SJCRH30 (cell line): Measurements from ENCODE around the gene NRP1. TPM values are rescaled to one million over a fixed set of nuclear protein-coding genes. Genes with fewer than 3 reads are reported as not detected.

Experiments
- DNase-seq, 2 experiments: peaks; one replicate each; pipeline ENCODE4 v3.0.0-alpha.2; 2015 to 2020
- H3K27ac ChIP-seq: fragments of 250-450 bp; sonication (Bioruptor Pico); 2 replicates; pipeline ENCODE4 v1.5.1; 2020; ENCODE audit warnings: mild to moderate bottlenecking, moderate library complexity
- H3K27me3 ChIP-seq: fragments of 250-450 bp; sonication (Bioruptor Pico); 2 replicates; pipeline ENCODE4 v1.5.1; 2020; ENCODE audit warnings: mild to moderate bottlenecking, moderate library complexity
- H3K36me3 ChIP-seq: fragments of 250-450 bp; sonication (Bioruptor Pico); 2 replicates; pipeline ENCODE4 v1.5.1; 2020; ENCODE audit warnings: mild to moderate bottlenecking, moderate library complexity
- H3K4me1 ChIP-seq: fragments of 250-450 bp; sonication (Bioruptor Pico); 2 replicates; pipeline ENCODE4 v1.5.1; 2020; ENCODE audit warnings: mild to moderate bottlenecking, moderate library complexity
- H3K4me3 ChIP-seq: fragments of 250-450 bp; sonication (Bioruptor Pico); 2 replicates; pipeline ENCODE4 v1.5.1; 2020; ENCODE audit warnings: mild to moderate bottlenecking, moderate library complexity
- H3K9me3 ChIP-seq: fragments of 250-450 bp; sonication (Bioruptor Pico); replicated peaks from 2 replicates; pipeline ENCODE4 v1.5.1; 2020; ENCODE audit warnings: mild to moderate bottlenecking, moderate library complexity
- total RNA-seq: library from RNA; depleted of rRNA; stranded (reverse); fragments of >200 nt; shearing (Covaris generic); gene quantifications from 2 replicates; pipeline ENCODE4 v1.2.3, GENCODE V29; 2014

The NRP1 gene
- total RNA-seq, 1 experiment from 2014 or later, result 21.2 TPM

DNA sequence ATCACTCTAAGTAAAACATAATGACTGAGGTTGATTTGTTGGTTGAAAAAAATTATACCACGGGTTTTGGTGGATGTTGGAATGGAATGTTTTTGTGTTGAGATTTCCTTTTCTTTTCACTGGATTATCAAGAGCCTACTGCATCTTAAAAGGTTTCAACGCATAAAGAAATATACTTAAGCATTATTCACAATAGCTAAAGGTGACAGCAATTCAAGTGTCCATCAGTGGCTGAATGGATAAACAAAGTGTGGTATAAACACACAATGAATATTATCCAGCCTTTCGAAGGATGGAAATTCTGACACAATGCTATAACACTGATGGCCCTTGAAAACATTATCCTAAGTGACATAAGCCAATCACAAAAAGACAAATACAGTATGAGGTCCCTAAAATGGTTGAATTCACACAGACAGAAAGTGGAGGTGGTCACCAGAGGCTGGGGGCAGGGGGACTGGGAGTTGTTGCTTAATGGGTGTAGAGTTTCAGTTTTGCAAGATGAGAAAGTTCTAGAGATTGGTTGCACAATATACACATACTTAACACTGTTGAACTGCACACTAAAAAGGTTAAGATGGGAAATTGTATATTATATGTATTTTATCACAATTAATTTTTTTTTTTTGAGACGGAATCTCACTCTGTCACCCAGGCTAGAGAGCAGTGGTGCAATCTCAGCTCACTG is 122.3 kb downstream of the NRP1 start:
- no peak for DNase-seq
- Histone ChIP-seq H3K4me3 (no peak overlapping the region), H3K36me3 (0 out of 2 replicates have a peak, but pooled peaks cover 3% of the 10 kb centered on the region), H3K27me3 (no peaks in the 10 kb centered on the region), H3K9me3 (no peaks in the 10 kb centered on the region), H3K27ac (no peak overlapping the region), H3K4me1 (peaks cover 9% of the 10 kb centered on the region)

DNA sequence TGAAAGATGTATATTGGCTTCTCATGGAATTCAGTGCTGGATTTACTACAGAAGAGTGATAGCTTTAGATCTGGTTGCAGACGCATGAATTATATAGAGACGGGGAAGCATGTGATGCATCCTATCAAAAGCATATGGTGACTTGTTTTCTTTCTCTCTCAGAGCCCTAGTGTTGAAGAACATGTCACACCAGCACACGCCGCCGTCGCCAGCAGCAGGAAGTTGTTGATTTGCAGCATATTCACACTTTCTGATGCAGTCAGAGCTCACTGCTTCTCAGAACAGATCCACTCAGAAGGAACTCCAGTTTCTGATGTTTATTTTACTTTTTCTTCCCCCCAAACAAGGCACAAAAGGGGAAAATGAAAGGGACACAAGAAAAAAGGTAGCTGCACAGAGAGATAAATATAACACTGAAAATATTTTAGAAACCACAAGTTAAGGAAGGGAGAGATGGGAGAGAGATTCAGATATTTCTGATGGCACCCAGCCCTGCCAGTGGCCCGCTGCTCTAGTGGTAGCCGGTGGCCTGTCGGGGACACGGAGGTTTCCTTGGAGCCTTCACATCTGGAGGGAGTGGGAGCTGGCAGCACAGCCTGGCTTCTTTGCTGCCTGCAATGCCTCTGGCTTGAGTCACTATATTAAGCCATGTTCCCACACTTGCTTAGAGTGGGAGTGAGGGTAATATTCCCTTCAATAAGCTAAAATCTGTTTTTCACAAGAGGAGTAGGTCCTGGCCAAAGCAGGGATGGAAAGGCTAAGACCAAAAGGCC is 123.2 kb downstream of the NRP1 start:
- Histone ChIP-seq H3K36me3 (0 out of 2 replicates have a peak, but pooled peaks cover 3% of the 10 kb centered on the region), H3K27me3 (no peaks in the 10 kb centered on the region), H3K27ac (no peak overlapping the region), H3K9me3 (no peaks in the 10 kb centered on the region), H3K4me3 (no peak overlapping the region), H3K4me1 (peaks cover under 1% of the 10 kb centered on the region; the same call in 1 of the 2 replicates)
- DNase-seq, result no peak

DNA sequence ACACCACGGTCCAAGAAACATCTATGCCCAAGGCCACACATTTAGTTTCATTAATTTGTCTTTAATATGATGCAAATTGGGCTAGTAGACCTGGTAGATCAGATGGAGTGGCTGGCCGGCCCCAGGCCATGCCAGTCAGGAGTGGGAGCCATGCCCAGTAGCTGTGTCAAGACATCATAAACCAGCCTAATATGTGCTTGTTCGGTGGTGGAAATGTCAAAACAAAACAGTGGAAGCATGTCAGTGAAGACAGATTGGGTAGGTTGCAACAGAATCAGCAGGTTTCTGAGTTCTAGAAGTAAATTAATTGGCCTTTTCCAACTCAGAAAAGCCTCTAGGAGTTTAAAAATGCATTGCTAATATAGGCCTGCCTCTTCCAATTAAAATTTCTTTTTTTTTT is 124.7 kb downstream of the NRP1 start:
- Histone ChIP-seq H3K4me1 (no peaks in the 10 kb centered on the region), H3K27me3 (no peaks in the 10 kb centered on the region), H3K9me3 (no peaks in the 10 kb centered on the region), H3K4me3 (no peak overlapping the region), H3K36me3 (0 out of 2 replicates have a peak, but pooled peaks cover 5% of the 10 kb centered on the region), H3K27ac (no peak overlapping the region)
- DNase-seq, result no peak

DNA sequence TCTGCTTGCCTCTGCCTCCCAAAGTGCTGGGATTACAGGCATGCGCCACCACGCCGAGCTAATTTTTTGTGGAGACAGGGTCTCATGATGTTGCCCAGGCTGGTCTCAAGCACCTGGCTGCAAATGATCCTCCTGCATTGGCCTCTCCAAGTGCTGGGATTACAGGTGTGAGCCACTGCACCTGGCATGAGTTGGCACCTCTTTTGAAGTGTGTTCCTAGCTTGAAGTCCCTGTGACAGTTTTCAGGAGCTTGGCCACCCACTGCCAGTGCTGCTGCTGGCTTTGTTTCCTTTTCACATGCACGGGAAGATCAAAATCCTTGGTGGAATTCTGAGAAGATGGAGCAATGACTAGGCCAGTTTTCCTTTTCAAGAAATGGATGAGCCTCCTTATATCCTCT is 126.3 kb downstream of the NRP1 start:
- 0 out of 2 replicates have a peak, but pooled peaks cover 3% of the 10 kb centered on the region for H3K36me3 ChIP-seq

DNA sequence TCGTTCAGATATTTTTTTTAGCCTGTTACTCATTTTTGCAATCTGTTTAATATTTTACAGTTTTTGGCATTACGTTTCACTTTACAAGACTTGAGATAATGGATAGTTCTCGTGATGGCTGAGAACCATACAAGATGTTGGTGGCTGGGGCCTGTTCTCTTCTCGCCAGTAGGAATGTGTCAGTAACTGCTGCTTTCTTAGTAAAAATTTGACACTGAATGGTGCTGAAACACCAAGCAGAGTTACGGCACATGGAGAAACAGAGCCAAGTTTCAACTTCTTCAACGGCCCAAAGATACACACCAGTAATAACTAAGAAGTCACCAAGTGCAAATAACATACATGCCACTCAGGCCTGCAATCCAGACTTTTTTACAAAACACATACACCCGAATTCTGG is 130.4 kb downstream of the NRP1 start:
- DNase-seq, result no peak
- Histone ChIP-seq H3K9me3 (no peaks in the 10 kb centered on the region), H3K4me3 (no peak overlapping the region), H3K27me3 (no peaks in the 10 kb centered on the region), H3K36me3 (0 out of 2 replicates have a peak, but pooled peaks cover 5% of the 10 kb centered on the region), H3K27ac (no peak overlapping the region), H3K4me1 (no peaks in the 10 kb centered on the region)

More for the DNA sequence above, 126.3 kb downstream of the NRP1 start:
- Histone ChIP-seq H3K4me1 (no peaks in the 10 kb centered on the region), H3K27me3 (no peaks in the 10 kb centered on the region), H3K27ac (no peak overlapping the region), H3K9me3 (no peaks in the 10 kb centered on the region), H3K4me3 (no peak overlapping the region)
- no peak for DNase-seq

DNA sequence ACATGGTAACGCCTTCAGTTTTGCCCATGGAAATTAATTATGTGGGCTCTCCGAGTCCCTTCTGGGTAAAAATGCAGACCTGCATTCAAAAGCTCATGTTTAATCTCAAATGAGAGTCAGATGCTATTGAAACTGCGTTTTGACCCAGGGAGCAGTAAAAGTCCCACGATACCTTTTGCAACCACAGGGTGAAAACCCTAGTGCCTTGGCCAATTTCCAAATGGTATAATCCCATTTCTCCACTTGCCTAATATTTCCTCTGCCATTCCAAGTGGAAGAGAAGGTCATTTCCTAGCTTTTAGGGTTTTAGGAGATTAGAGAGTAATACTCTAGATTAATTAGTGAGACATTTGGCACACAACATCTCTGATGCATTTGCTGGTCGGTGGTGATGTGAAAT is 132.5 kb downstream of the NRP1 start:
- Histone ChIP-seq H3K9me3 (no peaks in the 10 kb centered on the region), H3K4me3 (no peak overlapping the region), H3K4me1 (no peaks in the 10 kb centered on the region), H3K36me3 (0 out of 2 replicates have a peak, but pooled peaks cover 5% of the 10 kb centered on the region), H3K27ac (no peak overlapping the region), H3K27me3 (no peaks in the 10 kb centered on the region)
- no peak for DNase-seq

DNA sequence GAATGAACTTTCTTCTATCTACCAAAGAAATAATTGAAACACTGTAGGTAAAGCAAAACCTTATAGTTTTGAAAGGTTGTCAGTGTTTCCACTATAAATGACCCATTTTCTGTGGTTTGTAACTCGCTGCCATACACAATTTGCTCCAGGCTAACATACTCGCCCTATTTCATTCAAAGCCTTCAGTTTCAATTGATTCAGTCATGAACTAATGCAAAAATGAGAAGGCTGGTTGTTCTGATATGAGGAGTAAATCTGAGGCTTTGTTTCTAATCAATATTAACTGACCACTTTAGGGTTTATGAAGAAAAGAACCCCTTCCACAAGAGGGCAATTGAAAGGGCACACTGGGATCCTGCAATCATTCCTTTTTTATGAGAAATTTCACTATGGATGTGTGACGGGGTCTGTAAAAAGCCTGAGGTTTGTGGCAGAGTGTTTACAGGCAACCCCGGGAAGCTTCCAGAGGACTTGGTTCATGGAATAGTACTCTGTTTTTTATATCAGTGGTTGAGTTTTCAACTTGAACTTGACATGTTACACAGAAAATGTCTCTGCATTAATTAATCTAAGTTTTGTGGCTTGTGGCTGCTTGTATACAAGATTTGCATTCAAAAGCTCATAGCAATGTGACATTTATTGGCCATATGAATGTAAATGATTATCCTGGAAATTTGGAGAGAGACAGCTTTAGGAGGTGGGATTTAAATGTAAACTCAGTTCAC is 133.2 kb downstream of the NRP1 start:
- H3K27me3 ChIP-seq, result no peaks in the 10 kb centered on the region
- 0 out of 2 replicates have a peak, but pooled peaks cover 5% of the 10 kb centered on the region for H3K36me3 ChIP-seq
- H3K9me3 ChIP-seq, result no peaks in the 10 kb centered on the region
- no peak overlapping the region for H3K27ac ChIP-seq
- no peak for DNase-seq
- no peak overlapping the region for H3K4me3 ChIP-seq
- no peaks in the 10 kb centered on the region for H3K4me1 ChIP-seq

DNA sequence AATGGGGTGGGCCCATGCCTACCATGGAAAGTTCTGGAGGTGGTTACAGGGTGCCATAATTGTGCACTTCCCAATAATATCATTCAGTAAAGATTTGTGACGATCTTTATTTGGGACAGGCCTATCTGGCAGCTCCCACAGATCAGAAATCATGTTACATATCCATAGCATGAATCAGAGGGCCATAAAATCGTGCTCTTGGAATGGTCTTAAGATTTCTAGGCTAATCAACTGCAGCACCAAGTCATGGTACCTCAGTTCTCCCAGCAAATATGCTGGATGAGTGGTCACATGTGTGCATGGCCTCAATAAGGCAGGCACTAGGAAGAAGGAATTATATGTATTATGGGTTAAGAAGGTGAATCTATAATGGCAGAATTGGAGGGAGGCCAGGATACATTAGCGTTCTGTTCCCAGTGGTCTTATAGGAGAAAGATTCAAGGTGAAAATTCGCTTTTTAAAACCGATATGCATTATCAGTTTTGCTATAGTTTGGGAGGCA is 134.7 kb downstream of the NRP1 start:
- DNase-seq, result no peak
- no peak overlapping the region for H3K4me3 ChIP-seq
- no peaks in the 10 kb centered on the region for H3K4me1 ChIP-seq
- H3K27me3 ChIP-seq, result no peaks in the 10 kb centered on the region
- H3K27ac ChIP-seq, result no peak overlapping the region
- H3K36me3 ChIP-seq, result 0 out of 2 replicates have a peak, but pooled peaks cover 2% of the 10 kb centered on the region
- no peaks in the 10 kb centered on the region for H3K9me3 ChIP-seq

DNA sequence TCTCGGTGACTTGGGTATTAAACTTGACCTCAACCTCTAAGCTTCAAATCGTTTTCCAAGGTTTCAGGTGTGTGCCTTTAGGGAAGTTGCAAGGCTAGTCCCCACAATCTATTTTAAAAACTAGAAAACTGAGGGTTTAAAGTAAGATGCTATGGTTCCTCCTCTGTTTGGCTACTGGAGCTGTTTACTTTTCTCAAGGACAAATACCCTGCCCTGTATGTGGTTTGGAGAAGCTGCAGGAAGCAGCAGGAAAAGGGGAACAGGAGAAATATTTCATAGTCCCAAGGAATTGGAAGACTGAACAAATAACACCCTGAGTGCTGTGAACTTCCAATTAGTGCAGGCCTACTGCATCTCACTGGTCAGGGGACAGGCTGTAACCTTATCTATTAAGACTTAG is 135.9 kb downstream of the NRP1 start:
- Histone ChIP-seq H3K36me3 (0 out of 2 replicates have a peak, but pooled peaks cover 2% of the 10 kb centered on the region), H3K27ac (no peak overlapping the region), H3K4me3 (no peak overlapping the region), H3K9me3 (no peaks in the 10 kb centered on the region), H3K4me1 (peaks cover 6% of the 10 kb centered on the region), H3K27me3 (no peaks in the 10 kb centered on the region)
- DNase-seq, result no peak

DNA sequence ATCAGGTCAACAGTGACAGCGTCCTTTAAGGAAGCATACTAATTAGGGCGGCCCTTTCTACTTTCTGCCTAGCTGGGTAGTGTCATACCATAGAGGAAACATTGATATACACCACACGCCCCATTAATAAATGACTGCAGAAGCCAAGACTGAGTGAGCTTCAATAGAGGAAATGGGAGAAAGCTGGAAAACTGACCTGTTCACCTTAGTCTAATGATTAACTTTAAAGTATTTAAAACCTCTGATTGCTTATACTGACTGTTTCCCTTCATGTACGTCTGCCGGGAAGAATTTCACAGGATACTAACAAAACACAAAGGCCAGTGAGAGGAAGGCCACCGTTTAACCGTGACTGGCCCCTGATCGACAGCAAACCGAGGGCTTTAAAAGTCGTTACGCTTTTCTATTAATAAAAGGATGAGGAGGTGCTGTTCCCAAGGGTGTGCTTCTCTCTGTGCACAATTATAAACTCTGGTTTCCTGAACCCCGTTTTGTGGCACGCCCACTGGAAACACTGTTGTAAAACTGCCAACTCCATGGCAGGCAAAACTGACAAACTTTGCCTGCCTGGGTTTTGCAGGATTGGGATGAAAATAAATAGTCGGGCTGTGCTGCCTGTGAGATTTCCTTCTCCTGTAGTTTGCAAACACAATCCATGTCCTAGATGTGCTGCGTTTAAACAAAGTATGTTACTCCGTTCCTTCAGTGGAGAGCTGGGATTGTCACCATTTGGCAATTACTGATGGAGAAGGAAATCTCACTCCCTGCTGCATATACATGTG is 137.6 kb downstream of the NRP1 start:
- H3K4me1 ChIP-seq, result peaks cover 20% of the 10 kb centered on the region
- no peak overlapping the region for H3K27ac ChIP-seq
- H3K36me3 ChIP-seq, result 0 out of 2 replicates have a peak, but pooled peaks cover 2% of the 10 kb centered on the region
- DNase-seq, result no peak
- no peaks in the 10 kb centered on the region for H3K27me3 ChIP-seq
- no peaks in the 10 kb centered on the region for H3K9me3 ChIP-seq
- no peak overlapping the region for H3K4me3 ChIP-seq

DNA sequence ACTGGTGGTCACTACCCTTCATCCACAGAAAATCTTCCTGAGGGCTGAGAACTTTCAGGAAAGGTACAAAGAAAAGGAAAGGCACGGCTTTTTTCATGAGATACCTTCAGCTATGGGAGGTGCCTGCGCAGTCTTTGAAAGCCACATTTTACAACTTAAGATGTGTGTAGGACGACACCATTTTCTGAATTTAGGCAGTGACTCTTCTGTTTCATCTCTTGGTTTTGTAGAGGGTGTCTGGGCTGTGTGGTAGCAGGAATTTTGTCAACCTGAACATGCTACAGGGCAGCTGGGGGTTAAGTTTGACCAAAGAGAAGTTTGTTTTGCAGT is 138.1 kb downstream of the NRP1 start:
- Histone ChIP-seq H3K27me3 (no peaks in the 10 kb centered on the region), H3K9me3 (no peaks in the 10 kb centered on the region), H3K4me1 (peaks cover 20% of the 10 kb centered on the region), H3K27ac (no peak overlapping the region), H3K36me3 (0 out of 2 replicates have a peak, but pooled peaks cover 2% of the 10 kb centered on the region), H3K4me3 (no peak overlapping the region)
- DNase-seq, result no peak

DNA sequence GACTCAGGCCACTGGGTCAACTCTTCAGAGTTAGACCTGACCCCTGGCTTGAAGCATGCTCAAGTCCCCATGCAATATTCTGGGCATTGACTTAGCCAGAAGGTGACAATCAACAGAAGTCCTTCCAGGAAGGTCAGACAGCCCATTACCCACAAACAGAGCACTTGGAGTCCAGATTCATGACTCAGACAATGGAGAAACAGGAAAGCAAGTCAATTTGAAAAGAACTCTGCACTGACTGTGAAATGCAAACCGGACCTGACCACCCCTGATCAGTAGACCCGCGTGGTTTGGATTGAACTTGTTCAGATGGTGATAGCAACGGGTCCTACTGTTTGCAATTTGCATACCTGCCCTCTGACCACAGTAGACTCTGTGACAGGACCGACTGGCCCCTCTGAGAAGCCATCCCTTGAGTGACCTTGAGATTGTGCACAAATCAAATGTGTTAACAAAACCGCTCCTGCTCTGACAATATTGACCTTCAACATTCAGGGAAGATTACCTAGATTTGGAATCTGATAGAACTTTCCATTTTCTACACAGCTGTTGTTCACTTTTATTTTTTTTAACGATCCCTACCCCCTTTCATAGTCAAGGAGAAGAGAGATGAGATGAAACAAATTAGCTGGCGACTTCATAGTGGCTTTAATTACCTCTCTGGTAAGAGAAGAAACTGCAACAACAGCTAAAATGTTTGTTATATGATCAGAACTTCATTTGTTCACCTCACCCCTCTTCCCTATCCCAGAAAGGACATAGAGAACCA is 138.7 kb downstream of the NRP1 start:
- H3K36me3 ChIP-seq, result 0 out of 2 replicates have a peak, but pooled peaks cover 2% of the 10 kb centered on the region
- no peaks in the 10 kb centered on the region for H3K27me3 ChIP-seq
- peaks cover 20% of the 10 kb centered on the region for H3K4me1 ChIP-seq
- H3K4me3 ChIP-seq, result no peak overlapping the region
- no peaks in the 10 kb centered on the region for H3K9me3 ChIP-seq
- DNase-seq, result no peak
- H3K27ac ChIP-seq, result no peak overlapping the region

DNA sequence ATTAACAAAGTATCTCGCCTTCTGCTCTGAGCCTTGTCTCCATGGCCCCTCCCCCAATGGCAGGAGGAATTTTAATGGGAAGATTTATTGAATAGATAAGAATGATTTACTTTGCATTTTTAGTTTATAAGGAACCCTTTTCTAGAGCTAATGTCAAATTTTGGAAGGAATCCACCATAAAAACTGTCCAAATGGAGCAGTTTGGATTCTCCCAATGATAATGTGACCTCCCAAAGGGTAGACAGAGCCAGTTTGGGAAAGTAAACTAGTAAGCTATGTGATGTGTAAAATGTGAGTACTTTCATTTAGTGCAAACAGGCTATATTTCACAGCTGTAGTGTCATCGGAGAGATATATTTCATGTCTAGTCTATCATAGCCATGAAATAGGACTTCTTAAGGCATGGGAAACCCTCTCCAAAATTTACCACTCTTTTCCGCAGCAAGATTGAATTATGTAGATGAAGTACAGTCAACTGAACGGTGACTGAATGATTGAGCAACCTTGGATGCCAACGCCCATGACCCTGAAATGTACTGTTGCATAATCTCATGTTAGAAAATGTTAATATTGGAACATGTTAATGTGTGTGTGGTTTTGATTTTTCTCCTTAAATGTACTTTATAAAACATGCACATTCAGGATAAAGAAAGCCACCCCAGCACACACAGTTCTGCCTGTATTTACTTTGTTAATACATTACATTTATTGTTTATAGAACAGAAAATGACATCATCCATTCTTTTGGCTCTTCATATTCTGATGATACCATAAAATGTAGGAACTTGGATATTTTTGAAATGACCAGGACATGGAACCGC is 140.6 kb downstream of the NRP1 start:
- H3K36me3 ChIP-seq, result no peaks in the 10 kb centered on the region
- no peak for DNase-seq
- no peak overlapping the region; the same call in 1 of the 2 replicates for H3K27ac ChIP-seq
- no peak overlapping the region for H3K4me3 ChIP-seq
- no peaks in the 10 kb centered on the region for H3K9me3 ChIP-seq
- H3K4me1 ChIP-seq, result peaks cover 20% of the 10 kb centered on the region
- no peaks in the 10 kb centered on the region for H3K27me3 ChIP-seq
